LNCAP (cell line): ENCODE data around the gene HAAO.

Source experiments
- TF ChIP-seq, protein P1 (sequence below): fragments of 450-650 bp; IDR thresholded peaks from 2 replicates; pipeline ENCODE4 v1.5.1; 2017; ENCODE audit warnings: mild to moderate bottlenecking

The HAAO gene

DNA sequence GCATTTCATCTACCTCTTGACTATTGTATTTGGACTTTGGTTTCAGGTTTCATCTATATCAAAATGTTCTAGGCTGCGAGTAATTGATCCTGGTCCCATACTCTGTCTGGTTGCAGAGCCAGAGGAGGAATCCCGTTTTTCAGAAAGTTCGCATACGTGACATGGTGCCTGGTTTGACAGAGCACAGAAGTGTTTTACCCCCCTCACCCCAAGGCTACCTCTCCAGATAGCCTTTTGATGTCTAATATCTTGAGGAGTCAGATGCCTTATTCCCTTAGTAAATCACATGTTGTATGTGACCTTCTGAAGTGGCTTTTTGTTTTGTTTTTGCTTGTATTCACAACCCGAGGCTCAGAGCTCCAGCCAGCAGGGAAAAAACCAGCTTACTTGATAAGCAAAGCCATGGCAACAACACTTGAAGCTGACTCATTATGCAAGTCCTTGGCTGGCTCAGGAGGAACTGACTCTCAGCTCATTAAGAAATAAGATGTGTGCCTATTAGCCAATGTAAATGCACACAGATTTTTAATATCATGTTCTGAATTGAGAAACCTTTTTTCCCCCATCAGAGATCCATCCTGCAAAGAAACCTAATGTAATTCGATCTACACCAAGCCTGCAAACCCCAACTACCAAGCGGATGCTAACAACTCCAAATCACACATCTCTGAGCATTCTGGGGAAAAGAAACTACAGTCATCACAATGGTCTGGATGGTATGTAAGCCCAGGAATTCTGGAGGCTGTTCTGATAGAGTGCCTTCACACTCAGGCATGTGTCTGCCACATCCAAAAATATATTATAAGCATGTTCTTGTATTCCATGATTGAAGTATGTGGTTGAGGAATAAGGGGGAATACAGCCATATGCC is 69.8 kb downstream of the HAAO start:
- TF ChIP-seq, protein P1, sequence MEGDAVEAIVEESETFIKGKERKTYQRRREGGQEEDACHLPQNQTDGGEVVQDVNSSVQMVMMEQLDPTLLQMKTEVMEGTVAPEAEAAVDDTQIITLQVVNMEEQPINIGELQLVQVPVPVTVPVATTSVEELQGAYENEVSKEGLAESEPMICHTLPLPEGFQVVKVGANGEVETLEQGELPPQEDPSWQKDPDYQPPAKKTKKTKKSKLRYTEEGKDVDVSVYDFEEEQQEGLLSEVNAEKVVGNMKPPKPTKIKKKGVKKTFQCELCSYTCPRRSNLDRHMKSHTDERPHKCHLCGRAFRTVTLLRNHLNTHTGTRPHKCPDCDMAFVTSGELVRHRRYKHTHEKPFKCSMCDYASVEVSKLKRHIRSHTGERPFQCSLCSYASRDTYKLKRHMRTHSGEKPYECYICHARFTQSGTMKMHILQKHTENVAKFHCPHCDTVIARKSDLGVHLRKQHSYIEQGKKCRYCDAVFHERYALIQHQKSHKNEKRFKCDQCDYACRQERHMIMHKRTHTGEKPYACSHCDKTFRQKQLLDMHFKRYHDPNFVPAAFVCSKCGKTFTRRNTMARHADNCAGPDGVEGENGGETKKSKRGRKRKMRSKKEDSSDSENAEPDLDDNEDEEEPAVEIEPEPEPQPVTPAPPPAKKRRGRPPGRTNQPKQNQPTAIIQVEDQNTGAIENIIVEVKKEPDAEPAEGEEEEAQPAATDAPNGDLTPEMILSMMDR = no peak

DNA sequence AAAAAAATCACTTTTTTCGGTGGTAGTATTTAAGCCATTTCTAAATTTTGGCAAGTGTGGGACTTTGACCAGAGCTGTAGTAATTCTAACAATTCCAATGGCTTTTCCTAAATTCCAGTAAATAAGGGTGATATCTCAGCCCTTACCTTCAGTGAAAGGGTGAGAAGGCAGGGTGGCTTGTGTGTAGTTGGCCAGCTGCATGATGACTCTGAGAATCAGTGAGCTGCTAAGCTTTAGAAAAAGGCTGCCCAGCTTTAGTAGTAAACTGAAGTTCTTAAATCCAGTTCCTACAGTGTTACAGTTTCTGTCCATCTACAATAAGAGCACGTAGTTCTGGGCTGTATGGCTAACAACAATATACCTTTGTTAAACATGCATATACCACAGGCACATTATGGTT is 70.5 kb downstream of the HAAO start:
- TF ChIP-seq, protein P1 = no peak
